ENCODE results near the gene YTHDF1.

Gene YTHDF1

GRCh38 chr20:63152322-63153253 is 63.3 kb downstream of the YTHDF1 start:
- TF ChIP-seq CTCF (IDR thresholded peaks at IDR 0.05; ENCODE audit: low read depth, low read length) = no peak
- no peak for DNase-seq (ENCODE audit: low read depth in 2 of 2)
- H3K4me3 ChIP-seq (replicated peaks in 1 of 2; ENCODE audit: low read depth in 2 of 2, low read length in 2 of 2) = no peak overlapping the region

DNA sequence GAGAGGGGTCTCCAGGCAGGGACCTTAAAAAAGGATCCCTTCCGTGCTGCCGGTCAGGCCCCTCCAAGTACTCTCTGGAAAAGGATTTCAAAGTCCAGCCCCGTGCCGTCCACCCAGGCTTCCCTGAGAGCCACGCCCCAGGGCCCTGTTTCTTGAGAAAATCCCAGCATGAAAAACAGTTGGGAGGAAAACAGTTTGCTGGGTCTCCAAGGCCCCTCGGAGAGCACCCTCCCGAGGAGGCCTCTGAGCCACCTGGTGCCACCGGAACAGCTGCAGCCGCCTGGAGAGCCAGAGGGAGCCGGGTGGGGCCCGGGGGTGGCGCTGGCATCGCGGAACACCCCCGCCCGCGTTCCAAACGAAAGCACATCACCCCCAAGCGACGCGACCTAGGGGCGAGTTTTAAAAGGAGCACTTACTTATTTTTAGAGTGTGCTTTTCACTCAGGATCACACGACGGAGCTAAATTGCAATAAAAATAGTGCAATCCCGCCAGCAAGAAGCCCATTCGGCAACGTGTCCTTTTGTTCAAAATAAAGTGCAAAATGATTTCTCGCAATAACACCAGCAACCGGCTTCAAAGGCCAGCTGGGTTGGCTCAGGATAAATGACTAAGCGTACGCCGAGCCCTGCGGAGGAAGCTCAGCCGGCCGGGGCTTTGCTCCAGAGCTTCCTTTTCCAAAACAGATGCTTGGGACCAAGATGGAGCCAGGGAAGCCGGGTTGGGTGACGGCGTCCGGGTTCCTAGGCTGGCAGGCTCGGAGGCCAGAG is 64.2 kb downstream of the YTHDF1 start:
- H3K4me3 ChIP-seq (replicated peaks in 1 of 2; ENCODE audit: low read depth in 2 of 2, low read length in 2 of 2) = no peak overlapping the region
- TF ChIP-seq CTCF (IDR thresholded peaks at IDR 0.05; ENCODE audit: low read depth, low read length) = no peak
- peak; percentile 32 to 39 for DNase-seq (ENCODE audit: low read depth in 2 of 2)

GRCh38 chr20:63150911-63151531 is 64.9 kb downstream of the YTHDF1 start:
- no peak overlapping the region for H3K4me3 ChIP-seq (replicated peaks in 1 of 2; ENCODE audit: low read depth in 2 of 2, low read length in 2 of 2)
- TF ChIP-seq CTCF (IDR thresholded peaks at IDR 0.05; ENCODE audit: low read depth, low read length) = no peak
- no peak for DNase-seq (ENCODE audit: low read depth in 2 of 2)

GRCh38 chr20:63150391-63150898 is 65.5 kb downstream of the YTHDF1 start:
- no peak for TF ChIP-seq CTCF (IDR thresholded peaks at IDR 0.05; ENCODE audit: low read depth, low read length)
- no peak overlapping the region for H3K4me3 ChIP-seq (replicated peaks in 1 of 2; ENCODE audit: low read depth in 2 of 2, low read length in 2 of 2)
- no peak for DNase-seq (ENCODE audit: low read depth in 2 of 2)

- H3K4me3 ChIP-seq (replicated peaks in 1 of 2; ENCODE audit: low read depth in 2 of 2, low read length in 2 of 2) = no peak overlapping the region
- TF ChIP-seq CTCF (IDR thresholded peaks at IDR 0.05; ENCODE audit: low read depth, low read length) = no peak
- no peak for DNase-seq (ENCODE audit: low read depth in 2 of 2)
Observed at GRCh38 chr20:63149531-63150192, 66.3 kb downstream of the YTHDF1 start.

DNA sequence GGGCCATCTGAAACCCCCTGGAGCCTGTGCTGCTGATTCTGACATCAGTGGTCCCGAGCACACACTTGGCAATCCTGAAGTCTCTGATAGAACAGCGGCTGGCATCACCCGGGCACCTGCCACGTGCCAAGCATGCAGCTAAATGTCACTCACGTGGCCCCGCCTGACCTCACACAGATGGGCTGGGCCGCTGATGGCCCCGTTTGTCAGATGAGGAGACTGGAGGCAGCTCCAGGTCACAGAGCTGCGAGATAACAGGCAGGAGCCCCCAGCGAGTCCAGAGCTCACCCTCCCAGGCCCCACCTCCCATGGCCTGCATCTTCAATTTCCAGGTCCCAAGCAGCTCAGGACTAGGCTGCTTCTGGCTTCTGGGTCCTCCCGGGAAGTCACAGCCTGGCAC is 67.2 kb downstream of the YTHDF1 start:
- no peak for DNase-seq (ENCODE audit: low read depth in 2 of 2)
- no peak for TF ChIP-seq CTCF (IDR thresholded peaks at IDR 0.05; ENCODE audit: low read depth, low read length)
- H3K4me3 ChIP-seq (replicated peaks in 1 of 2; ENCODE audit: low read depth in 2 of 2, low read length in 2 of 2) = no peak overlapping the region
